Colonic mucosa (tissue), 4 donors: ENCODE measurements around the gene PPIH. TPM values are rescaled to one million over a fixed set of nuclear protein-coding genes. Genes with fewer than 3 reads are reported as not detected.
"Not testable (repeated sequence)": the region's sequence is repeated elsewhere in the genome, so short reads cannot be mapped to it uniquely, and the experiment has no call there.

ENCODE experiments used
- DNase-seq: peaks from one replicate; pipeline ENCODE4 v3.0.0-alpha.2; 2020
- H3K27ac ChIP-seq: fragments of 200-600 bp; one replicate; pipeline ENCODE4 v1.8.0; 2021
- H3K27me3 ChIP-seq: fragments of 200-600 bp; one replicate; pipeline ENCODE4 v1.8.0; 2021
- H3K36me3 ChIP-seq: fragments of 200-600 bp; one replicate; pipeline ENCODE4 v1.8.0; 2021
- H3K4me1 ChIP-seq: fragments of 200-600 bp; one replicate; pipeline ENCODE4 v1.8.0; 2021; ENCODE audit warnings: mild to moderate bottlenecking
- H3K4me3 ChIP-seq: fragments of 200-600 bp; one replicate; pipeline ENCODE4 v1.8.0; 2021
- H3K9ac ChIP-seq, 2 donors: one replicate each; pipeline ENCODE4 v1.7.0; 2013; ENCODE audit warnings: control low read depth in 2 of 2, low read depth in 2 of 2, low read length in 2 of 2
- H3K9me3 ChIP-seq: fragments of 200-600 bp; one replicate; pipeline ENCODE4 v1.8.0; 2021
- CTCF ChIP-seq: fragments of 200-600 bp; IDR thresholded peaks from one replicate; pipeline ENCODE4 v1.8.0; 2022; ENCODE audit warnings: antibody characterized with exemption, mild to moderate bottlenecking
- intact Hi-C: fragments of 100-400 bp; cut with DNase I; formaldehyde crosslinking; loops from one replicate; pipeline ENCODE4 v1.14.1; 2022
- total RNA-seq, 2 donors: library from RNA; stranded (reverse); fragmentation: NEBNext Ultra II Directional in 1 of 2; extraction: Animal tissue kit (Norgen Biotek cat#: 25700) in 1 of 2; gene quantifications; one replicate each; pipeline ENCODE4 v1.2.1, GENCODE V29; 2021
- donor health status: healthy.
- donor health status: DM: no; HTN: no; CAD: no.
- donor health status: DM: no; HTN: no; CAD: no.

The PPIH gene
- total RNA-seq: 10 to 100 TPM; 35.0 to 70.8 TPM

- intact Hi-C loops: no loop called here
- Histone ChIP-seq H3K27ac (peak within 1 kb of the TSS; percentile 63), H3K27me3 (no peaks in the 10 kb centered on the region), H3K9ac (peak within 1 kb of the TSS; percentile 79 to 94), H3K4me1 (peaks cover 6% of the 10 kb centered on the region), H3K4me3 (peak within 1 kb of the TSS; percentile 63), H3K36me3 (no peaks in the 10 kb centered on the region), H3K9me3 (no peaks in the 10 kb centered on the region)
- no peak for TF ChIP-seq CTCF
- peak; percentile 97 for DNase-seq
These were observed at the start of gene PPIH for GRCh38 chr1:42657981-42658876. PPIH (plus strand) TSS chr1:42658423; CDS start chr1:42658447, 24 bp downstream.

- no peaks in the 10 kb centered on the region for H3K4me1 ChIP-seq
- intact Hi-C loops: no loop called here
- no peak overlapping the region for H3K27ac ChIP-seq
- no peak for TF ChIP-seq CTCF
- no peaks in the 10 kb centered on the region for H3K9me3 ChIP-seq
- no peak overlapping the region for H3K9ac ChIP-seq
- H3K4me3 ChIP-seq: no peak overlapping the region
- no peaks in the 10 kb centered on the region for H3K27me3 ChIP-seq
- no peaks in the 10 kb centered on the region for H3K36me3 ChIP-seq
- DNase-seq: no peak
These were observed 44.5 kb upstream of the PPIH start for GRCh38 chr1:42613803-42614131.

GRCh38 chr1:42618866-42619265 is 39.4 kb upstream of the PPIH start:
- intact Hi-C loops: no loop called here

GRCh38 chr1:42620307-42620706 is 37.9 kb upstream of the PPIH start:
- no peak for TF ChIP-seq CTCF
- no peaks in the 10 kb centered on the region for H3K27me3 ChIP-seq
- no peak overlapping the region for H3K9ac ChIP-seq
- H3K27ac ChIP-seq: no peak overlapping the region
- no peak for DNase-seq
- no peaks in the 10 kb centered on the region for H3K9me3 ChIP-seq
- H3K36me3 ChIP-seq: no peaks in the 10 kb centered on the region
- H3K4me1 ChIP-seq: no peaks in the 10 kb centered on the region
- intact Hi-C loops: no loop called here
- H3K4me3 ChIP-seq: no peak overlapping the region

More at GRCh38 chr1:42618866-42619265, 39.4 kb upstream of the PPIH start:
- Histone ChIP-seq H3K4me1 (no peaks in the 10 kb centered on the region), H3K9ac (no peak overlapping the region), H3K27me3 (no peaks in the 10 kb centered on the region), H3K27ac (no peak overlapping the region), H3K4me3 (no peak overlapping the region), H3K9me3 (no peaks in the 10 kb centered on the region), H3K36me3 (no peaks in the 10 kb centered on the region)
- DNase-seq: no peak
- TF ChIP-seq CTCF: no peak

GRCh38 chr1:42621180-42621579 is 37.0 kb upstream of the PPIH start:
- H3K27ac ChIP-seq, intact Hi-C loops, H3K4me3 ChIP-seq, H3K27me3 ChIP-seq, H3K36me3 ChIP-seq, DNase-seq, H3K4me1 ChIP-seq, H3K9ac ChIP-seq, H3K9me3 ChIP-seq: not testable (repeated sequence)

- DNase-seq, H3K36me3 ChIP-seq, H3K27me3 ChIP-seq, H3K9me3 ChIP-seq, intact Hi-C loops, H3K4me3 ChIP-seq, H3K27ac ChIP-seq, H3K4me1 ChIP-seq, H3K9ac ChIP-seq: not testable (repeated sequence)
These were observed 31.0 kb upstream of the PPIH start for GRCh38 chr1:42627205-42627604.
